WERI-Rb-1 (cell line): ENCODE measurements around the gene TMEM229B.

ENCODE experiments used
- DNase-seq: peaks from one replicate; pipeline ENCODE4 v3.0.0-alpha.2; 2020
- H3K27ac ChIP-seq: fragments of 250-450 bp; sonication (Bioruptor Pico); 2 replicates; pipeline ENCODE4 v1.5.1; 2020; ENCODE audit warnings: mild to moderate bottlenecking, moderate library complexity
- H3K27me3 ChIP-seq: fragments of 250-450 bp; sonication (Bioruptor Pico); 2 replicates; pipeline ENCODE4 v1.5.1; 2021; ENCODE audit warnings: mild to moderate bottlenecking, low read depth, moderate library complexity; ENCODE audit not compliant: insufficient read depth, severe bottlenecking
- H3K36me3 ChIP-seq: fragments of 250-450 bp; sonication (Bioruptor Pico); 2 replicates; pipeline ENCODE4 v1.5.1; 2020; ENCODE audit warnings: mild to moderate bottlenecking, moderate library complexity
- H3K4me3 ChIP-seq: 2 replicates; pipeline ENCODE4 v1.5.1; 2011; ENCODE audit warnings: low read depth, mild to moderate bottlenecking, control low read depth, low read length
- H3K9me3 ChIP-seq: fragments of 250-450 bp; sonication (Bioruptor Pico); 2 replicates; pipeline ENCODE4 v1.5.1; 2021; ENCODE audit warnings: mild to moderate bottlenecking, moderate library complexity; ENCODE audit not compliant: severe bottlenecking
- TF ChIP-seq, protein P1 (sequence below): IDR thresholded peaks from 2 replicates; pipeline ENCODE4 v1.5.1; 2011; ENCODE audit warnings: low read depth, mild to moderate bottlenecking, control low read depth, inconsistent platforms, low read length

TMEM229B gene

DNA sequence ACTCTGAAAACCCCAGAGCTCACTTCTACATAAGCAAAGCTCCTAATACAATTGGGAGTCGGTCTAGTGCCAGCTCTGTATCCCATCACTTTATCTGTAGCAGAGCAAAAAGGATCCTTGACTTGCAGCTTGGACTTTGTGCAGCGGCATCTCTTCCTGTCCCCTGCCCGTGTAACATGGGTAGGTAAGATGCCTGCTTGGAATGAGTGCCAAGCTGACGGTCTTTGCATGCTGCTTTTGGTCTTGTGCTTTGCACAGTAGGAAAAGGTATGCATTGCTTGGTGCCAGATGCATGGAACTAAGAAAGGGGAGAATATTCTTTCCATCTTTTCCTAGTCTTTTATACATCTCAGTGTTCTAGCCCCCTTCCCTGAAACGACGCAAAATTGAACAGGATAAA, 37.7 kb upstream of the TMEM229B start:
- DNase-seq = no peak
- Histone ChIP-seq H3K36me3 (no peaks in the 10 kb centered on the region), H3K9me3 (no peaks in the 10 kb centered on the region), H3K27ac (no peak overlapping the region), H3K27me3 (no peaks in the 10 kb centered on the region), H3K4me3 (no peak overlapping the region)
- TF ChIP-seq, protein P1, sequence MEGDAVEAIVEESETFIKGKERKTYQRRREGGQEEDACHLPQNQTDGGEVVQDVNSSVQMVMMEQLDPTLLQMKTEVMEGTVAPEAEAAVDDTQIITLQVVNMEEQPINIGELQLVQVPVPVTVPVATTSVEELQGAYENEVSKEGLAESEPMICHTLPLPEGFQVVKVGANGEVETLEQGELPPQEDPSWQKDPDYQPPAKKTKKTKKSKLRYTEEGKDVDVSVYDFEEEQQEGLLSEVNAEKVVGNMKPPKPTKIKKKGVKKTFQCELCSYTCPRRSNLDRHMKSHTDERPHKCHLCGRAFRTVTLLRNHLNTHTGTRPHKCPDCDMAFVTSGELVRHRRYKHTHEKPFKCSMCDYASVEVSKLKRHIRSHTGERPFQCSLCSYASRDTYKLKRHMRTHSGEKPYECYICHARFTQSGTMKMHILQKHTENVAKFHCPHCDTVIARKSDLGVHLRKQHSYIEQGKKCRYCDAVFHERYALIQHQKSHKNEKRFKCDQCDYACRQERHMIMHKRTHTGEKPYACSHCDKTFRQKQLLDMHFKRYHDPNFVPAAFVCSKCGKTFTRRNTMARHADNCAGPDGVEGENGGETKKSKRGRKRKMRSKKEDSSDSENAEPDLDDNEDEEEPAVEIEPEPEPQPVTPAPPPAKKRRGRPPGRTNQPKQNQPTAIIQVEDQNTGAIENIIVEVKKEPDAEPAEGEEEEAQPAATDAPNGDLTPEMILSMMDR = no peak

DNA sequence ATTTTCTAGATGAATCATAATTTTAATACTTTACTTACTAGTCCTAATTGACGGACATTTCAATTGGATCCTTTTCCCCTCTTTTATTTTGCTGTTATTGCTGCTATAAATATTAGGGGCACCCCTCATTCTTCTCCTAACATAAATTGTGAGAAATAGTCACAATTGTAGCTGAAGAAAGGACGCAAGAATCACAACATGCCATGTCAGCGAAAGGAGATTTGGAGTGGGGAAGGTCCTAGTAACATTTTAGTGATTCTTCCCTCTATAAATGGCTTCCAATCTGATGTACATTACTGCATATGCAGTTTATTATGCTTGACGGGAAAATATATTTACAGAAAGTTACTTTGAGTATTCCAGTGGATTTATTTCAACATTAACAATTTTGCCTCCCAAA, 36.9 kb upstream of the TMEM229B start:
- no peak overlapping the region for H3K4me3 ChIP-seq
- no peak overlapping the region for H3K27ac ChIP-seq
- H3K9me3 ChIP-seq = no peaks in the 10 kb centered on the region
- DNase-seq = no peak
- no peaks in the 10 kb centered on the region for H3K36me3 ChIP-seq
- no peaks in the 10 kb centered on the region for H3K27me3 ChIP-seq
- TF ChIP-seq, protein P1 = no peak

DNA sequence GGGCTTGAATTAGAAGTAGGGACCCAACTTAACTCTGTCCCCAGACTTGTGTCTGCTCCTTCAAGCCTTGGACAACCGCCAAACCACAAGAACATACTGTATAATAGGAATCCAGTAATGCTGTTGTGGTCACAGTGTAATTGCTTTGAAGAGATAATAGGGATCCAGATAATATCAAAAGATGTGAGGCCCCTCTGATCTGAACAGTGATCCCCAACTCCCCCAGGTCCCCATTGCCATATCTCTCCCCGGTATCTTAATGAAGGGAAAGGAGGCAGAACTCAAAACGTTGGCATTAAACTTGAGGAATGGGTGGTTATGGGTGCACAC, 36.1 kb upstream of the TMEM229B start:
- Histone ChIP-seq H3K27me3 (no peaks in the 10 kb centered on the region), H3K36me3 (no peaks in the 10 kb centered on the region), H3K4me3 (no peak overlapping the region), H3K27ac (no peak overlapping the region), H3K9me3 (no peaks in the 10 kb centered on the region)
- TF ChIP-seq, protein P1 = no peak
- DNase-seq = no peak

DNA sequence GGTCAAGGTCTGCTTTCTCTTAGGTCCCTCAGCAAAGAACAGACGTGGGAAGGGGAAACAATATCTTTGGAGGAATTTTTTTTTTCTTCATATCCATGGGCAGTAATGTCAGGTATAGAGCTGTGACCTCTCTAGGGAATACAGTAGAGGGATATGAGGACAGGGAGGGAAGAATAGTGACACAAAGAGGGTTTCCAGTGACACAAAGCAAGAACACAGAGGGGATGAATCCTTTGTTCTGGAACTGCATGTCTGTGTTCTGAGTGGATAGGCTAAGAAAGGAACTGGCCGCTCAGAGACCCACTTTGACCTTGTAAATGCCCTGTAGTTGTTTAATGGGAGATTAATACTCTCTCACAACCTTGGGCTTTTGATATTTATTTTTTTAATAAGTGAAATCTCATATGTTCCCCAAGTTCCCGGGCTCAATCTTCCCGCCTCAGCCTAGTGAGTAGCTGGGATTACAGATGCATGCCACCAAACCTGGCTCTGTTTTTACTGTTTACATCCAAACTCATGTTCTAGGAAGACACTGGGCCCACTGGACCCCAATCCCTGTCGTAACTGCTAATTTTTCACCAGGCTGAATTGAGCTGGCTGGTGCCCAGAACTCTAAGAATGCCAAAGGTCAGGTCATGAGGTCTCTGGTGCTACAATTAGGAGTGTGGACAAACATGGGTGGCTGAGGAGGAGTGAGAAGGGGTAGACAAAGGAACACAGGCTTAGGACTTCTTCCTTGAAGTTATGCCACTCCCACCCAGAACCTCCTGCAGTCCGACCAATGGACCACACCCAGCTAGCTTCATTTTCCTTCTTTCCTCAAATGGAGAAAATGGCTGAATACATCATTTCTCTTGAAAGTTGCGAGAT, 35.5 kb upstream of the TMEM229B start:
- no peak overlapping the region for H3K4me3 ChIP-seq
- no peaks in the 10 kb centered on the region for H3K36me3 ChIP-seq
- H3K27me3 ChIP-seq = no peaks in the 10 kb centered on the region
- TF ChIP-seq, protein P1 = no peak
- no peak for DNase-seq
- no peaks in the 10 kb centered on the region for H3K9me3 ChIP-seq
- H3K27ac ChIP-seq = no peak overlapping the region

DNA sequence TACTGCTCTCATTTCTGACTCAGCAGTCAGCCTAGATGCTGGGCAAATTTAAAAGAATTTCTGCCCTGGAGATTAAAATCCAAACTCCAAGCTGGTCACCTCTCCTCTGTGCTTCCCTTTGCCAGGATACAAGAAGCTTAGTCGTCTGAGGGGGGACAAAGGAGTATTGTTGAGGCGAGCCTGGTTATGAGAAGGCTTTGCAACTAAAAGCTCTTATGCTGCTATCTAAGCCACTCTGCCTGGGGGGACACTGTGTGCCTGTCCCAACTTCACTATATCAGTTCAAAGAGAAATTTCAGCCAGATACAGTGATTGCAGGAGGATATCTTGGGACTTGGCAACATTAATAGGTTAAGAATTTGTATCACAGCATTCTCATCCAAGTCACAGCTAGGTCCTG, 33.7 kb upstream of the TMEM229B start:
- TF ChIP-seq, protein P1 = no peak
- no peaks in the 10 kb centered on the region for H3K27me3 ChIP-seq
- no peak overlapping the region for H3K27ac ChIP-seq
- no peak overlapping the region for H3K4me3 ChIP-seq
- H3K36me3 ChIP-seq = no peaks in the 10 kb centered on the region
- H3K9me3 ChIP-seq = no peaks in the 10 kb centered on the region
- DNase-seq = no peak

DNA sequence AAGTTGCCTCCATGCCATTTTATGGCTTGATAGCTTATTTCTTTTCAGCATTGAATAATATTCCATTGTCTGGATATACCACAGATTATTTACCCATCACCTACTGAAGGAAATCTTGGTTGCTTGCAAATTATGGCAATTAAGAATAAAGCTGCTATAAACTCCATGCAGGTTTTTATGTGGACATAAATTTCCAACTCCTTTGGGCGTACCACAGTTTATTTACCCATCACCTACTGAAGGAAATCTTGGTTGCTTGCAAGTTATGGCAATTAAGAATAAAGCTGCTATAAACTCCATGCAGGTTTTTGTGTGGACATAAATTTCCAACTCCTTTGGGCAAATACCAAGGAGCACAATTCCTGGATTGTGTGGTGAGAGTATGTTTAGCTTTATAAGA, 32.0 kb upstream of the TMEM229B start:
- Histone ChIP-seq H3K9me3 (no peaks in the 10 kb centered on the region), H3K27me3 (peaks cover 14% of the 10 kb centered on the region), H3K36me3 (no peaks in the 10 kb centered on the region), H3K27ac (no peak overlapping the region), H3K4me3 (no peak overlapping the region)
- DNase-seq = no peak
- TF ChIP-seq, protein P1 = no peak
